ENCODE measurements around the gene SLC1A7.

Gene SLC1A7

GRCh38 chr1:53162621-53163020, 20.2 kb upstream of the SLC1A7 start:
- in situ Hi-C loops (cut with HindIII; ENCODE audit: low sequenced_read_pairs), result loop anchor here (25.0 kb wide), 1 partner anchor 275 kb away; no protein-coding TSS in a partner anchor

GRCh38 chr1:53160924-53161378, 18.5 kb upstream of the SLC1A7 start:
- in situ Hi-C loops (cut with HindIII; ENCODE audit: low sequenced_read_pairs), result loop anchor here (25.0 kb wide), 1 partner anchor 274 kb away; no protein-coding TSS in a partner anchor

GRCh38 chr1:53158900-53159299, 16.5 kb upstream of the SLC1A7 start:
- in situ Hi-C loops (cut with HindIII; ENCODE audit: low sequenced_read_pairs), result loop anchor here (25.0 kb wide), 1 partner anchor 272 kb away; no protein-coding TSS in a partner anchor

- in situ Hi-C loops (cut with HindIII; ENCODE audit: low sequenced_read_pairs), result loop anchor here (25.0 kb wide), 1 partner anchor 269 kb away; no protein-coding TSS in a partner anchor
These were observed 14.3 kb upstream of the SLC1A7 start for GRCh38 chr1:53156783-53157182.

DNA sequence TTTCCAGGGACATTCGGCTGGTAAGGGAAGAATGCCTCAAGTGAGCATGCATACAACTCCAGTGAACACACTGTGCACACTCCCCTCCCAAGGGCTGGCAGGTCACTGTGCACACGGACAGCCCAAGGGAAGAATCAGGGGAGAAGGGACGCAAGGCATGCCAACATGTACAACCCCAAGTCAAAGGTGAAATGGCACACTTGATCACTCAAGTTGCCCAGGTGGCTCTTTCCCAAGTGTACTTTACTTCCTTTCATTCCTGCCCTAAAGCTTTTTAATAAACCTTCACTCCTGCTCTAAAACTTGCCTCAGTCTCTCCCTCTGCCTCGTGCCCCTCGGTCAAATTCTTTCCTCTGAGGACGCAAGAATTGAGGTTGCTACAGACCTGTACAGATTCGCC, 13.5 kb upstream of the SLC1A7 start:
- in situ Hi-C loops (cut with HindIII; ENCODE audit: low sequenced_read_pairs), result loop anchor here (25.0 kb wide), 1 partner anchor 269 kb away; no protein-coding TSS in a partner anchor

DNA sequence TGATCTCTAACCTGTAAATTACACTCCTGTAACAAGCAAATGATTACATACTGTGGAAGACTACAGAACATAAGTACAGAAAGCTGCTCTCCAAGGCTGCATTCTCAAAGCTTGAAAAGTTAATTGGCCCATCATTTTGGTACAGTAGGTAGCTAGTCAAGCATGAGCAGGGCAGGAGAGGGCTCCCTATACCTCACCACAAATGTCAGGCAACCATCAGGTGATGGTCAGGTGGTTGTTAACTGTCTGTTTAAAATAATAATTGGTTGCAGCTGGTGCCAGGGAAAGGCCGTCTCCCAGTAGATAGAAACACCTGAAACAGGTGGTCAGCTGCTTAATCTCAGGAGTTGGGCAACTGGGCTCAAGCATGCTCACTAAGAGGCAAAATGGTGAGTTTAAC, 13.1 kb upstream of the SLC1A7 start:
- in situ Hi-C loops (cut with HindIII; ENCODE audit: low sequenced_read_pairs), result loop anchor here (25.0 kb wide), 1 partner anchor 268 kb away; no protein-coding TSS in a partner anchor

GRCh38 chr1:53154859-53155438, 12.5 kb upstream of the SLC1A7 start:
- in situ Hi-C loops (cut with HindIII; ENCODE audit: low sequenced_read_pairs), result loop anchor here (25.0 kb wide), 1 partner anchor 268 kb away; no protein-coding TSS in a partner anchor

DNA sequence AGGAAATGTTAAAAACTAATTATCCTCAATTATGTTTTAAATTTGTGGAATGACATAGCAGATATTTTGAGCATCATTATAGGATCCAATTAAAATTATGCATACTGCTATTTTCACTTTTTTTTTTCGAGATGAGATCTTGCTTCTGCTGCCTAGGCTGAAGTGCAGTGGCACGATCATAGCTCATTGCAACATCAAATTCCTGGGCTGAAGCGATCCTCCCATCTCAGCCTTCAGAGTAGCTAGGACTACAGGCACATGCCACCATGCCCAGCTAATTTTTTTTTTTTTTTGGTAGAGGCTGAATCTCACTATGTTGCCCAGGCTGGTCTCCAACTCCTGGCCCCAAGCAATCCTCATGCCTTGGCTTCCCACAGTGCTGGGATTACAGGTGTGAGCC, 11.3 kb upstream of the SLC1A7 start:
- in situ Hi-C loops (cut with HindIII; ENCODE audit: low sequenced_read_pairs), result loop anchor here (25.0 kb wide), 1 partner anchor 266 kb away; no protein-coding TSS in a partner anchor

GRCh38 chr1:53148123-53148522, 5.7 kb upstream of the SLC1A7 start:
- in situ Hi-C loops (cut with HindIII; ENCODE audit: low sequenced_read_pairs), result no loop called here

DNA sequence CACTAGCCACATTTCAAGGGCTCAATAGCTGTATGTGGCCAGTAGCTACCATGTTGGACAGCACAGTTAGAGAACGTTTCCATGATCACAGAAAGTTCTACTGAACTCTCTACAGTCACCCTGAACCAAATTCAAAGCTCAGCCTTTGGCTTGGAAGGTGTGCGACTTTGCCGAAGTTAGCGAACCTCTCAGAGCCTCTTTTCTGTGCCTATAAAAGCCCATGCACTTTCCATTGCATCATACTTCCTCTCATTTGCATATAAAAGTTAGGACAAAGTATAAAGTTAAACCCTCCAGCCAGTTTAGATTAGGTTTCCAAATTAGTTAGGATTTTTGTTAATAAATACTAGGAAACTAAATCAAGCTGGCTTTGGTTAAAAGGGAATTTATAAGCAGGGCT, 4.7 kb upstream of the SLC1A7 start:
- in situ Hi-C loops (cut with HindIII; ENCODE audit: low sequenced_read_pairs), result no loop called here

GRCh38 chr1:53145942-53146708, 3.7 kb upstream of the SLC1A7 start:
- in situ Hi-C loops (cut with HindIII; ENCODE audit: low sequenced_read_pairs), result no loop called here

DNA sequence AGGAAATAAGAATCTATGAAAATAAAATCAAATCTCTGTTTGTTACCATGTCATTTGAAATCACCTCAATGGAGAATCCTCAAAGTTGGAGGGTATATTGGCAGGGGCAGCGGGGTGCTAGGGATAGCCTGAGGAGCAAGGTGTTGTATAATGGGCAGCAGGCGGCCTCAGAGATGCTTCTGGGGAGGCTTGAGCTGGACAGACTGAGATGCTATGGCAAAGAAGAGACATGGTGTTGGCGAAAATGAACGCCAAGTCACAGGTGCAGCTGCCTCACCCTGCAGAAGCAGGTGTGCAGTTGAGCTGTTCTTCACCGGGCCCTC, 3.1 kb upstream of the SLC1A7 start:
- in situ Hi-C loops (cut with HindIII; ENCODE audit: low sequenced_read_pairs), result no loop called here

DNA sequence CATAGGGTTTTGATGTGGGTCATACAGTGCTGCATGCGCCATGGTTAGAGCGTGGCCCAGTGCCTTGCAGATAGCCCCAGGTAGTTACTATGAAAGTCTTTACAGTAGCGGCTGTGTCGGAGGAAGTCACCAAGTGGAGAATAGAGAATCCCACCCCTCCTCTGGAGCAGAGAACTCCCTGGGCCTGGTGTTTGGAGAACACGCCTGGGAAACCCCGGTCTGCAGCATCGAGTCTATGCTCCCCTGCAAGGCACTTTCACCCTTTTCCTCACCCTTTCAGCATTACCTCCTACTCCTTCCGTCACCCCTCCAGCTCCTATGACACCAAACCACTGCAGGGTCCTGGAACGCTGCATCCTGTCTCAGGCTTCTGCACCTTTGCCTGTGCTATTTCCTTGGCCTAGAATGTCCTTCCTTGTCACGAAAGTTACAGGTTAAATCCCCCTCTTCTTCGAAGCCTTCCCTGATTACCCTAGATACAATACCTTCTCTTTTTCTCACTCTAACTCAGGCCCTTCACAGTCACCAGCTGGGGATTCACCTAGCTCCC, 2.7 kb upstream of the SLC1A7 start:
- in situ Hi-C loops (cut with HindIII; ENCODE audit: low sequenced_read_pairs), result no loop called here

DNA sequence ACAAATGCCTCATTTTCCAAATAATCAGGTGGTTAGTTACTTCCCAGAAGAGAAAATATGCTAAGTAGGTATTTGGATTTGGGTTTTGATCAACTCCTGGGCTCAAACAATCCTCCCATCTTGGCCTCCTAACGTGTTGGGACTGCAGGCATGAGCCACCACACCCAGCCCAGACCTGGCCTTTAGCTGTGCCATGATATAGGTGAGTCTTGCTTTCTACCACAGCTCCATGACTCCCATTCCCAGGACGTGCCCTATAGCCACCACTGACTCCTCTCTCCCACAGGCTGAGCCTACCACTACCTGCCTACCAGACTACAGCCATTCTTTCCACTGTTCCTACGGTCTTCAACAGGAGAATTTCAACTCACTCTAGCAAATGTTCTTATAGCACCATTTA, 1.8 kb upstream of the SLC1A7 start:
- in situ Hi-C loops (cut with HindIII; ENCODE audit: low sequenced_read_pairs), result no loop called here

- in situ Hi-C loops (cut with HindIII; ENCODE audit: low sequenced_read_pairs), result no loop called here
These were observed 1.1 kb upstream of the SLC1A7 start for GRCh38 chr1:53143527-53143926.

DNA sequence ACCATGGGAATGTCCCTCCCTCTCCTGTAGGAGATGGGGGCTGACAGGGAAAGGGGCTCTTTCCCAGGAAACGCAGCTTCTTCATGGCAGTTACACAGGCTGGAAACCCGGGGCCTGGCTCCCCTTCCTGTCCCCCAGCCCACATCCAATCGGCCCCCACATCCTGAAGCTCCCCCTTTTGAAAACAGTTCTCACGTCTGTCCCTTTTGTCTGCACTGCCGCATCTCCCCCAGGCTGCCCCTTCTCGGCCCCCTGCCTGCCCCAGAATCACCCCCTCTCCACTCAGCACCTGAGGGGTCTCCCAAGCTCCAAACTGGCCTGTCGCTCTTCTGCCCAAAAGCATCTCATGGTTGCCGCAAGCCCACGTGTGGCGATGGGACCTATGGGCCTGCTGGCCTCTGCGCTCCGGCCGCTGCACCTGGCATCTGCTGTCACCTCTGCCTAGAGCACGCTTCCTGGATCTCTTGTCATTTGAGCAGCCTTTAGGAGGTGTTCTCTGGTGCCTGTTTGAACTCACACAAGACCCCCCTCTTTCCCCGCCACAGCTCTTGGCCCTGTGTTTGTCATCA, 867 bp downstream of the SLC1A7 start:
- in situ Hi-C loops (cut with HindIII; ENCODE audit: low sequenced_read_pairs), result no loop called here

DNA sequence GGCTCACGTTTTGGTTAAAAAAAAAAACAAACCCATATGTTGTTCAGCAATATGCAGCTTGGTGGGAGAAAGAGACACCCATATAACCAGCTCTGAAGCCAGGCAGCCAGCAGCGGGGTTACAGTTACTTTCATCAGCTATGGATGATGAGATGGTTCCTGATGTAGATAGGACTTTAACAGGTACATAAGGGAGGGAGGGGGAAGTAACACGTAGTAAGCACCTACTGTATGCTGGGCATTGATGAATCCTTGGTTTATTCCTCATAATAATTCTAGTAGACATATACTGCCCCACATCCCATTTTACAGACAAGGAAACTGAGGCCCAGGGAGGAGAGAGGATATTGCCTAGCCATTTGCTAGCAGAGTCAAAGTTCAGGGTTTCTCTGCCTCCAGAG, 2.0 kb downstream of the SLC1A7 start:
- in situ Hi-C loops (cut with HindIII; ENCODE audit: low sequenced_read_pairs), result no loop called here

DNA sequence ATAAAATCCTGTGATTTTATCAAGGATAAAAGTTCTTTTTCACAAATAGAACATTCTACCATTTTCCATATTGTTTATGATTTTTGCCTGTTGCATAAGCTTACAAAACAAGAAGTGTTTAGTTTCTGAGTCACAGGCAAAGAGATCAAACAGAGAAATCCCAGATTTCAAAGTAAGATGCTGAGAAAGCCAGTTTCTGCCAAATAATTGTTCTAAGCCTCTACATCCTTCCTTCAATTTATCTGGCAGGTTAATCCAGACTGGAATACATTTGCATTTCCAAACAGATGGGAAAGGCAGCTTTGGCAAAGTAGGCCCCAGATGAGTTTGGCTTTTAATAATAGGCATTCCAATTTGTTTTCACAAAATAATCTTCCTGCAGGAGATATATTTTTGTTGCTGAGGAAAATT, 2.5 kb downstream of the SLC1A7 start:
- in situ Hi-C loops (cut with HindIII; ENCODE audit: low sequenced_read_pairs), result no loop called here

DNA sequence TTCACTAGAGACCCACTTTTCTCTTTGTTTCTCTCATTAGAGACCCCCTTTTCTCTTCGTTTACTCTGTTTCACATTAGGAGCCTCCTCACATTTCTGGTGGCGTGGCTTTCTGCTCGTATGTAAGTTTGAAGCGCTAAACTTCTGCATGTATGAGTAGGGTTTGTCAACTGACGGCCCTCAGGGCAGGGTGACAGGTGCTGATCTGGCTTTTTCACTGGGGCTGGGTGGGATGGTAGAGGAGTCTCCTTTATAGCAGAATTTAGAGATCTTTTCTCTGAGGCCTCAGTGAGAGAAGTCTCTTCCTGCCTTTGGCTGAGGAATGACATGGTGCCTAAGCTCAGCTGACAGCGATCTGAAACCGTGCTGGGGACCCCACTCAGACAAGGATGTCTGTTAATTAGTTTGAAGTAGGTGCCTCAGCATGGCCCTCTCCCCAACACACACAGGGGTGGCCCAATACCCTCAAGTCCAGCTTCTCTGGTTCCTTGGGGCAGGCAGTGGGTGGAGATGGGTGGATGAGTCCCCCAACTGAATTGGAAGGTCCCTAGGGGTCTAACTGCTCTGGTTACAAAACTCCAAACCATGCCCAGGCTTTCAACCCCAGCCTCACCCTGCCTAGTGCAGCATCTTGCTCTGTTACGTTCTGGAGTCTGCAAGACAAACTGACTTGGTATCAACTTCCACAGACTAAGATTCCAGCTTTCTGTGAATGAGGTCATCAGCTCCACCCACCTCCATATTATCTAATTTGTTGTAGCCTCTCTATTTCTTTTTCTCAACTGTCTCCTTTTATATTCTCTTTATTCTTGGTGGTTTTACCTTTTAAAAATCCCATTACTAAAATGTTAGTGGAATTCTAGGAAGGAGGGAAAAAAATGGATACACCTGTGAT, 3.2 kb downstream of the SLC1A7 start:
- in situ Hi-C loops (cut with HindIII; ENCODE audit: low sequenced_read_pairs), result no loop called here

DNA sequence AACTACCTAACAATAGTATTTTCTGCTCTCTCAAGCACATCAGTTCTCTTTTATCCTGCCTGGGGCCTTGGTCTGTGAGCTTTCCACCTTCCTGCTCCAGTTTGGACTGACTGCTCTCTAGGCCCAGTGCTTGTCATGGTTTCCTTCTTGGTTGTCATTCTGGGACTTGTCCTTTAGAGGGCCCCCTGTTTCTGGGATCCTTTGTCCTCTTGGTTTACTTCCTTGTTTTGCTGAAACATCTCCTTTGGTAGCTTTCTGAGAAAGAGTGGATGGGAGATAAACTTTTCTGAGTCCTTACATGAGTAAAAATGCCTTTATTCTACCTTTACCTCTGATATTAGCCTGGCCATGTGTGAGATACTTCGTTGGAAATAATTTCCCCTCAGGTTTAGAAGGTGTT, 4.7 kb downstream of the SLC1A7 start:
- in situ Hi-C loops (cut with HindIII; ENCODE audit: low sequenced_read_pairs), result no loop called here

- in situ Hi-C loops (cut with HindIII; ENCODE audit: low sequenced_read_pairs), result no loop called here
These were observed 6.7 kb downstream of the SLC1A7 start for GRCh38 chr1:53135735-53136114.

All from endothelial cell of hepatic sinusoid (primary cell).